CD4-positive, CD25-positive, alpha-beta regulatory T cell (primary cell): ENCODE data around the gene TMEM208. TPM values are rescaled to one million over a fixed set of nuclear protein-coding genes. Genes with fewer than 3 reads are reported as not detected.

Source experiments
- ATAC-seq, 2 donors: fragments of 150-1000 bp; cut with Tn5 transposase; one replicate each; pipeline ENCODE4 v1.10.0; 2021; ENCODE audit warnings: low read depth in 2 of 2, moderate number of reproducible peaks in 2 of 2, moderate library complexity in 1 of 2
- DNase-seq, 3 donors: peaks; one replicate each; pipeline versions ENCODE4 v3.0.0 to v3.0.0-alpha.2; 2012 to 2022; ENCODE audit warnings: mixed read lengths in 1 of 3
- H3K27ac ChIP-seq: one replicate; pipeline ENCODE4 v1.7.0; 2013; ENCODE audit warnings: mild to moderate bottlenecking, low read length; ENCODE audit not compliant: insufficient read depth, poor library complexity, severe bottlenecking
- H3K27me3 ChIP-seq: one replicate; pipeline ENCODE4 v1.7.0; 2013; ENCODE audit warnings: low read length; ENCODE audit not compliant: control insufficient read depth, insufficient read depth
- H3K36me3 ChIP-seq: one replicate; pipeline ENCODE4 v1.7.0; 2013; ENCODE audit warnings: mild to moderate bottlenecking, low read length, moderate library complexity; ENCODE audit not compliant: control insufficient read depth, insufficient read depth
- H3K4me1 ChIP-seq: 2 replicates; pipeline ENCODE4 v1.7.0; 2013; ENCODE audit warnings: mild to moderate bottlenecking, low read length; ENCODE audit not compliant: insufficient read depth, control insufficient read depth, poor library complexity, severe bottlenecking
- H3K4me3 ChIP-seq: one replicate; pipeline ENCODE4 v1.7.0; 2013; ENCODE audit warnings: low read depth, mild to moderate bottlenecking, low read length, moderate library complexity
- H3K9me3 ChIP-seq, 2 experiments: 1 replicate in 1 of 2; 2 replicates in 1 of 2; pipeline ENCODE4 v1.7.0; 2013; ENCODE audit warnings: low read length in 2 of 2, mild to moderate bottlenecking in 1 of 2, moderate library complexity in 1 of 2; ENCODE audit not compliant: control insufficient read depth in 2 of 2
- H3K27ac Mint-ChIP-seq, 3 donors: one replicate each; pipeline ENCODE4 v1.8.0; 2020 to 2022; ENCODE audit warnings: mild to moderate bottlenecking in 3 of 3, mixed read lengths in 3 of 3, moderate library complexity in 2 of 3
- H3K27me3 Mint-ChIP-seq: one replicate; pipeline ENCODE4 v1.8.0; 2022; ENCODE audit warnings: mild to moderate bottlenecking, mixed read lengths
- H3K36me3 Mint-ChIP-seq: one replicate; pipeline ENCODE4 v1.8.0; 2020; ENCODE audit warnings: mixed read lengths
- H3K4me1 Mint-ChIP-seq, 4 donors: one replicate each; pipeline ENCODE4 v1.8.0; 2020 to 2022; ENCODE audit warnings: mixed read lengths in 4 of 4, mild to moderate bottlenecking in 1 of 4
- H3K4me3 Mint-ChIP-seq, 4 donors: one replicate each; pipeline ENCODE4 v1.8.0; 2020 to 2022; ENCODE audit warnings: mild to moderate bottlenecking in 4 of 4, mixed read lengths in 4 of 4, moderate library complexity in 3 of 4
- H3K9me3 Mint-ChIP-seq, 7 donors: one replicate each; pipeline ENCODE4 v1.8.0; 2020 to 2022; ENCODE audit warnings: mixed read lengths in 7 of 7, mild to moderate bottlenecking in 3 of 7, moderate library complexity in 2 of 7
- polyA plus RNA-seq, 4 donors: library from polyadenylated mRNA; unstranded; fragments of 300-500 nt; fragmentation: Illumina TruSeq; gene quantifications; one replicate each; pipeline ENCODE4 v1.2.3, GENCODE V29; 2021
- total RNA-seq: library from RNA; stranded (reverse); gene quantifications from one replicate; pipeline ENCODE4 v1.2.3, GENCODE V29; 2022

Gene TMEM208
- total and polyA plus RNA-seq, 5 donors from 2014 or later: 31.0 to 141 (median 92.8) TPM

DNA sequence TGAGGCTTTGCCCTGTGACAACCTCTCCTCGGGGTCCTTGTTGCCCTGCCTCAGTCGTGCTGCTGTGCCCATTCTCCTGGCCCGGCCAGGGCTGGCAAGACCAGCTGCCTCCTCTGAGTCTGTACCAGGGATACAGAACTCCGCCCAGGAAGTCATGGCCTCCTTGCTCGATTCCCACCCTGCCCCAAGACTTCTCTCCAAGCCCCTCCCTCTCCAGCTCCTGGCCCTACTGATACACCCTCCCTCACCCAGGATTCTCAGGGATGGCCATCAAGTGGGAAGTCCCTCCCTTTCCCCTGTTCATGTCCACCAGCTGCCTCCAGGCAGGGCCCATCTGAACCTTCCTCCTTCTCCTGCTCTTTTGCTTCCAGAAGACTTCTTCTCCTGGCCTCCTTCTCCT, 11.2 kb upstream of the TMEM208 start:
- Mint-ChIP-seq H3K9me3 (no peaks in the 10 kb centered on the region), H3K27ac (no peak overlapping the region), H3K27me3 (no peaks in the 10 kb centered on the region)

DNA sequence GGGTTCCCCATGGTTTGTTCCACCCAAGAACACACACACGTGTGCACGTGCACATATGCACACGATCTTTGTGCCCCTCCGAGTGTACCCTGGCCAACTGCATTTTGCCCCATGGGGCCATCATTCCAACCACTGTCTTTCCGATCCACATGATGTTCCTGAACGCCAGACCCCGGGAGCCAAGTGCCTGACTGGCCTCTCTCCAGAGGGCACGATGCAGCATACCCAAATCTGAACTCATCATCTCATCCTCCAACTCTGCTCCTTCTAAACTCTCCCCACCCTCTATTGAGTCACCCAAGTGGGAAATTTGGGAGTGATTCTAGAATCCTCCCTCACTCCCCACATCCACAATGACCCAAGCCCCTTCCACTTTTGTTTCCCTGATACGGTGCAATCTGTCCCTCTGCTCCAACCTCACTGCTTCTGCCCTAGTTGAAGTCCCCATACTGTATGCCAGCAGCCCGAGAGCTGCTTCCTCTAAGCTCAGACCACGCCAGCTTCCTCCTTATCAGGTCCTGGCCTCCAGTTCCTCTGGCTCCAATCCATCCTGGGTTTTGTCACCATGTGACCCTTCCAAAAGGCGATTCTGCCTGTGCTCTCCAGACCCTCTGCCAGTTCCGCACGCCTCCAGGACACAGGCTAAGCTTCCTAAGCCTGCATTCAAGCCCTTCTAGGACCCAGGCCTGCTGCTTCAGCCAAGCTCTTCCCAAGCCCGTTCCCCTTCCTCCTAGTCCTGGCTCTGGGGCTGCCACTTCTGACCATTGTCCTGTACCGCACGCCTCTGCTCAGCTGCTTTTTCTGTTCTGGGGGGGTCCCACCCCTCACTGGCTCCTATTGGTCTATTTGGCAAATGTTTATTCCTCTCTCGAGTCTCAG, 10.1 kb upstream of the TMEM208 start:
- no peaks in the 10 kb centered on the region for H3K36me3 ChIP-seq
- H3K27ac ChIP-seq: no peak overlapping the region
- peaks cover 16% of the 10 kb centered on the region for H3K36me3 Mint-ChIP-seq
- H3K9me3 ChIP-seq: no peaks in the 10 kb centered on the region
- peaks cover 0 to 7% (median under 1%) of the 10 kb centered on the region in 4 donors for H3K4me1 Mint-ChIP-seq
- no peak overlapping the region for H3K4me3 ChIP-seq
- H3K4me3 Mint-ChIP-seq: no peak overlapping the region
- no peaks in the 10 kb centered on the region for H3K27me3 ChIP-seq
- ATAC-seq (no peak), DNase-seq (no peak)
- H3K4me1 ChIP-seq: no peaks in the 10 kb centered on the region
- H3K27me3 Mint-ChIP-seq: no peaks in the 10 kb centered on the region
- peak overlapping the region in 2 of 3 donors; percentile 66 to 75 for H3K27ac Mint-ChIP-seq
- H3K9me3 Mint-ChIP-seq: no peaks in the 10 kb centered on the region

More for the DNA sequence above, 11.2 kb upstream of the TMEM208 start:
- no peak for ATAC-seq
- Histone ChIP-seq H3K27me3 (no peaks in the 10 kb centered on the region), H3K9me3 (no peaks in the 10 kb centered on the region), H3K27ac (no peak overlapping the region), H3K4me1 (no peaks in the 10 kb centered on the region), H3K4me3 (no peak overlapping the region), H3K36me3 (no peaks in the 10 kb centered on the region)
- no peak for DNase-seq
- peaks cover 0 to 4% (median 2%) of the 10 kb centered on the region in 4 donors for H3K4me1 Mint-ChIP-seq
- peaks cover 18% of the 10 kb centered on the region for H3K36me3 Mint-ChIP-seq
- H3K4me3 Mint-ChIP-seq: no peak overlapping the region

DNA sequence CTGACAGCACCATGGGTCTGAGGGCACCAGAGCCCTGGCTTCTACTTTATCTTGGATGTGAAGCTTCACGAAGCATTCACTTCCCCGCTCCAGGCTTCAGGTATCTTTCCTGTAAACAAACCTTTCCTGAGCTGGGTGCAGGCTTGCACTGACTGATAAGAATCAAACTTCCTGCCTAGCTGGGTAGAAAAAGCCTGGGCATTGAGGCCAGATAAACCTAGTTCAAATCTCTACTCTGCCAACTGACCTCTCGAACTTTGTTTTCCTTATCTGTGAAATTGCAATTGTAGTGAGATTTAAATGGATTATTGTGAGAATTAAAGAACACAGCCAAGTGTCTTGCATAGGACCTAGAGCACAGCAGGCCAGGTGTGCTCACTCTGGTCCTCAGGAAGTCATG, 2.9 kb upstream of the TMEM208 start:
- peaks cover 13% of the 10 kb centered on the region for H3K36me3 Mint-ChIP-seq
- H3K4me3 Mint-ChIP-seq: peak overlapping the region in 1 of 4 donors; percentile 0
- H3K9me3 Mint-ChIP-seq: no peaks in the 10 kb centered on the region
- Histone ChIP-seq H3K36me3 (peaks cover 8% of the 10 kb centered on the region), H3K27me3 (no peaks in the 10 kb centered on the region), H3K4me1 (peaks cover 19% of the 10 kb centered on the region), H3K4me3 (no peak overlapping the region), H3K27ac (no peak overlapping the region), H3K9me3 (no peaks in the 10 kb centered on the region)
- ATAC-seq (no peak), DNase-seq (no peak)
- no peaks in the 10 kb centered on the region for H3K27me3 Mint-ChIP-seq
- H3K4me1 Mint-ChIP-seq: peaks cover 15 to 45% (median 26%) of the 10 kb centered on the region in 4 donors
- peak overlapping the region in 1 of 3 donors; percentile 40 for H3K27ac Mint-ChIP-seq

DNA sequence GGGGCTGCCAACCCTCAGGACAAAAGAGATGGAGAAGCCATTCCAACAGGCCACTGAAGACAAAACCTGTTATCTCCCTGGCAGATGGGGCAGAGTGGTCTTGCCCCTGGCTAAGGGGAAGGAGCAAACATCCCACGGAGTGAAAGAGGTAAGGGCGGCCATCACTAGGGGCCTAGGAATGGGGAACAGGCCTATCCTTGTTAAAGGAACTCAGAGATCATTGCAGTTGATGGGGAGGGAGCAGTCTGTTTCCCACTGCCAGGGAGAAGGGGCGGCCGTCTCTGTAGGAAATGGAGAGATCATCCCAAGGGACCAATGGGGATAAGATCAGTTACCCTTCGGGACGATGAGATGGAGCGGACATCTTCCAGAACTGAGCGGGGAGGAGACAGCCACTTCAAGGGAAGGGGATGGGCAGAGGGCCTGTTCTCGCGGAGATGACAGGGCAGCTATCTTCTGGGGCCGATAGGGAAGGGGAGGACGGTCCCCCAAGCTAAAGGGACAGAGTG, 581 bp upstream of the TMEM208 start:
- peaks cover 8 to 49% (median 26%) of the 10 kb centered on the region in 4 donors for H3K4me1 Mint-ChIP-seq
- H3K27ac Mint-ChIP-seq: peak overlapping the region; percentile 67 to 98 (median 97)
- H3K36me3 Mint-ChIP-seq: peaks cover 11% of the 10 kb centered on the region

DNA sequence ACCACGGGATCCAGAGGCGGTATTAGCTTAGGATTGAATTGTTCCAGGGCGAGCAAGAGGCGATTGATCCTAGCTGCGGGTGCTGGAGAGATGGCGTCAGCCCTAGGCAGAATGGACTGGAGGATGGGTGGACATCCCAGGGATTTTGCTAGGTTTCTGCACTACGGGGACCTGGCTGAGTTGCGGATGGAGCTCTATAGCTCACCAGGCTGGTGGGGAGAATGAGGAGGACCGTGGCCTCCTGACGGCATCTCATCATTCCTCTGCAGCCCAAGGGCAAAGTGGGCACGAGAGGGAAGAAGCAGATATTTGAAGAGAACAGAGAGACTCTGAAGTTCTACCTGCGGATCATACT, 614 bp downstream of the TMEM208 start:
- H3K4me1 Mint-ChIP-seq: peaks cover 8 to 49% (median 26%) of the 10 kb centered on the region in 4 donors
- peak overlapping the region; percentile 87 for H3K4me3 ChIP-seq
- peak overlapping the region in 2 of 3 donors; percentile 97 to 98 for H3K27ac Mint-ChIP-seq
- H3K27me3 ChIP-seq: no peaks in the 10 kb centered on the region
- H3K4me3 Mint-ChIP-seq: peak overlapping the region; percentile 98 to 99 (median 98)
- peaks cover 19% of the 10 kb centered on the region for H3K4me1 ChIP-seq
- peaks cover 37% of the 10 kb centered on the region for H3K36me3 ChIP-seq
- peaks cover 11% of the 10 kb centered on the region for H3K36me3 Mint-ChIP-seq
- no peak for ATAC-seq
- no peaks in the 10 kb centered on the region for H3K9me3 ChIP-seq
- H3K27ac ChIP-seq: peak overlapping the region; percentile 78
- no peaks in the 10 kb centered on the region for H3K9me3 Mint-ChIP-seq
- DNase-seq: no peak
- H3K27me3 Mint-ChIP-seq: no peaks in the 10 kb centered on the region

More for the DNA sequence above, 581 bp upstream of the TMEM208 start:
- peaks cover 19% of the 10 kb centered on the region for H3K4me1 ChIP-seq
- H3K27me3 ChIP-seq: no peaks in the 10 kb centered on the region
- Mint-ChIP-seq H3K27me3 (no peaks in the 10 kb centered on the region), H3K4me3 (peak overlapping the region; percentile 98 to 99 (median 98)), H3K9me3 (no peaks in the 10 kb centered on the region)
- H3K4me3 ChIP-seq: peak overlapping the region; percentile 87
- ATAC-seq: no peak
- no peak for DNase-seq
- H3K9me3 ChIP-seq: no peaks in the 10 kb centered on the region
- peak overlapping the region; percentile 78 for H3K27ac ChIP-seq
- peaks cover 31% of the 10 kb centered on the region for H3K36me3 ChIP-seq

DNA sequence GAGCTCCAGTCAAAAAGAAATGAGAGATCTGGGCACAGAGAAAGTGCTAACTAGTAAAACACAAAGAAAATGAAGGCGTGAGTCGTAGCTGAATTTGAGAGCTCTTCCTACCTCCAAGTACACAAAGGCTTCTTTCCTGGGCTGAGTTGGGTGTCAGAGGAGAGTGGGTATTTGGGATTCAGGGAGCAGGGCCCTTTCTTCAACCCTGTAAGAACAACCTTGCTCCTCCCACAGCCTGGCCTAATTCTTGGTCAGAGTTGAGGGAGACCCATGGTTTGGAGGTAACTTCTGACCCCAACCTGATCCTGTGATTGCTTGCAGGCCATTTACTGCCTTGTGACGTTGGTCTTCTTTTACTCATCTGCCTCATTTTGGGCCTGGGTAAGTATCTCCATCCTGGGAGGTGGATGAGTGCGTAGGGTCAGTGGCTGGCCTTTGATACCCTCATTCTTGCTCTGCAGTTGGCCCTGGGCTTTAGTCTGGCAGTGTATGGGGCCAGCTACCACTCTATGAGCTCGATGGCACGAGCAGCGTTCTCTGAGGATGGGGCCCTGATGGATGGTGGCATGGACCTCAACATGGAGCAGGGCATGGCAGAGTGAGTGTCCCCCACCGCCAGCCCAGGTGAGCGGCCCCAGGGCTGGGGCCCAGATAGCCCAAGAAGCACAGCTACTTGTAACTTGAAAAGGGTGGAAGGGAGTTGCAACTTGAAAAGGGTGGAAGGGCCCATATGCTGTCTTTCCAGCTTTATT, 1.3 kb downstream of the TMEM208 start:
- Histone ChIP-seq H3K9me3 (no peaks in the 10 kb centered on the region), H3K27me3 (no peaks in the 10 kb centered on the region), H3K27ac (peak overlapping the region; percentile 78), H3K36me3 (peaks cover 37% of the 10 kb centered on the region), H3K4me3 (peak overlapping the region; percentile 87), H3K4me1 (peaks cover 19% of the 10 kb centered on the region)
- H3K4me3 Mint-ChIP-seq: peak overlapping the region; percentile 98 to 99 (median 98)
- H3K9me3 Mint-ChIP-seq: no peaks in the 10 kb centered on the region
- no peak for ATAC-seq
- H3K36me3 Mint-ChIP-seq: peaks cover 11% of the 10 kb centered on the region
- no peak for DNase-seq
- H3K27me3 Mint-ChIP-seq: no peaks in the 10 kb centered on the region
- peak overlapping the region in 2 of 3 donors; percentile 69 to 97 for H3K27ac Mint-ChIP-seq
- H3K4me1 Mint-ChIP-seq: peaks cover 8 to 49% (median 24%) of the 10 kb centered on the region in 4 donors

DNA sequence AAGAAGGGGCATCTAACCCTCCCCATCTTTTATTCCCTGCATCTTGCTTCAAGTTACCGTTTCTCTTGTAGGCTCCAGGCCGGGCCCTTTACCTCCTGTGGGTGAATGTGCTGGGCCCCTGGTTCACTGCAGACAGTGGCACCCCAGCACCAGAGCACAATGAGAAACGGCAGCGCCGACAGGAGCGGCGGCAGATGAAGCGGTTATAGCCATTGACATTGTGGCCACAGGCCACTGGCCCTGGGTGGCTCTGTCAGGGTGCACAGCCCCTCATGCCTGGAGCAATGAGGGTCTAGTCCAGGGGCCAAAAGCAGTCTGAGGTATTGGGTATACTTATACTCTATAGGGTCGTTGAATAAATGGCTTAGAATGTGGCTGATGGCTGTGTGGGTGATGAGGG, 2.0 kb downstream of the TMEM208 start:
- ATAC-seq (no peak), DNase-seq (no peak)
- Mint-ChIP-seq H3K36me3 (peaks cover 14% of the 10 kb centered on the region), H3K27me3 (no peaks in the 10 kb centered on the region), H3K4me3 (peak overlapping the region; percentile 59 to 99 (median 98)), H3K27ac (no peak overlapping the region), H3K9me3 (no peaks in the 10 kb centered on the region), H3K4me1 (peaks cover 8 to 46% (median 19%) of the 10 kb centered on the region in 4 donors)
- Histone ChIP-seq H3K36me3 (peaks cover 38% of the 10 kb centered on the region), H3K4me1 (peaks cover 19% of the 10 kb centered on the region), H3K4me3 (no peak overlapping the region), H3K27ac (no peak overlapping the region), H3K9me3 (no peaks in the 10 kb centered on the region), H3K27me3 (no peaks in the 10 kb centered on the region)
